Fibroblast of the aortic adventitia (primary cell): ENCODE results near the gene SMOC1. TPM values are rescaled to one million over a fixed set of nuclear protein-coding genes. Genes with fewer than 3 reads are reported as not detected.

Source experiments
- DNase-seq: peaks from one replicate; pipeline ENCODE4 v3.0.0-alpha.2; 2010; ENCODE audit warnings: low read depth
- H3K4me3 ChIP-seq: 2 replicates; pipeline ENCODE4 v1.5.1; 2011; ENCODE audit warnings: low read depth, mild to moderate bottlenecking, control low read depth, low read length, moderate library complexity
- CTCF ChIP-seq: IDR thresholded peaks from 2 replicates; pipeline ENCODE4 v1.5.1; 2011; ENCODE audit warnings: mild to moderate bottlenecking, low read length, control low read depth, inconsistent platforms; ENCODE audit not compliant: insufficient read depth
- total RNA-seq: library from RNA; depleted of rRNA; stranded (reverse); fragments of >200 nt; gene quantifications from 2 replicates; pipeline ENCODE4 v1.2.3, GENCODE V29; 2012; ENCODE audit warnings: low replicate concordance

The SMOC1 gene
- total RNA-seq, 1 donor, result 1.1 TPM

GRCh38 chr14:69921052-69921451 lies 41.8 kb downstream of the SMOC1 start:
- H3K4me3 ChIP-seq, result no peak overlapping the region
- TF ChIP-seq CTCF, result no peak
- peak; percentile 49 for DNase-seq

- DNase-seq, result no peak
- no peak overlapping the region for H3K4me3 ChIP-seq
- TF ChIP-seq CTCF, result no peak
Observed at GRCh38 chr14:69922198-69922597, 43.0 kb downstream of the SMOC1 start.

- no peak for DNase-seq
Observed at GRCh38 chr14:69924201-69924600, 45.0 kb downstream of the SMOC1 start.

GRCh38 chr14:69928111-69928523 lies 48.9 kb downstream of the SMOC1 start:
- no peak overlapping the region for H3K4me3 ChIP-seq
- no peak for TF ChIP-seq CTCF
- DNase-seq, result peak; percentile 9

More at GRCh38 chr14:69924201-69924600, 45.0 kb downstream of the SMOC1 start:
- H3K4me3 ChIP-seq, result no peak overlapping the region
- no peak for TF ChIP-seq CTCF

GRCh38 chr14:69930780-69931379 lies 51.7 kb downstream of the SMOC1 start:
- no peak for TF ChIP-seq CTCF
- no peak for DNase-seq
- no peak overlapping the region for H3K4me3 ChIP-seq

- no peak for DNase-seq
- no peak overlapping the region for H3K4me3 ChIP-seq
- TF ChIP-seq CTCF, result no peak
Observed at GRCh38 chr14:69931960-69932359, 52.7 kb downstream of the SMOC1 start.

GRCh38 chr14:69932391-69932790 lies 53.2 kb downstream of the SMOC1 start:
- DNase-seq, result no peak
- TF ChIP-seq CTCF, result no peak
- no peak overlapping the region for H3K4me3 ChIP-seq
